GM12801 (cell line): ENCODE results near the gene RALGPS2.

Experiments
- TF ChIP-seq, protein P1 (sequence below): IDR thresholded peaks from one replicate; pipeline ENCODE4 v1.5.1; 2011; ENCODE audit warnings: control low read depth; ENCODE audit not compliant: insufficient read length; ENCODE audit errors: extremely low read depth

RALGPS2 gene

DNA sequence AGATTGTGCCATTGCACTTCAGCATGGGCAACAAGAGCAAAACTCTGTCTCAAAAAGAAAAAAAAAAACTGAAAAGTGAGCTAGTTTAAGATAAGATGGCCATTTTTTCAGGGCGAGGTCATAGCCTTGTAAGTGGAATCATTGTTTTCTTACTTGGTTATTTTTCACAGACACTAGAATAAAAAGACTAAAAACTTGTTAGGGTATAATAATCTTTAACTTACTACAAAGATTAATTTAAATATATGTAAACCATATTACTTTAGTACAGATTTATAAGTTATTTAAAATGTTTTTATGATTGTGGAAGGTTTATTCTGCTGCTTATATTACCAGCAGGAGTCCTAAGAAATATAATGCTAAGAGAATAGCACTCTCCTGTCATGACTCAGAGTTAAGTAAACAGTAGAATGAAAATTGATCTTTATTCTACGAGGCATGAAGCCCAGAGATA, 122.4 kb downstream of the RALGPS2 start:
- TF ChIP-seq, protein P1, sequence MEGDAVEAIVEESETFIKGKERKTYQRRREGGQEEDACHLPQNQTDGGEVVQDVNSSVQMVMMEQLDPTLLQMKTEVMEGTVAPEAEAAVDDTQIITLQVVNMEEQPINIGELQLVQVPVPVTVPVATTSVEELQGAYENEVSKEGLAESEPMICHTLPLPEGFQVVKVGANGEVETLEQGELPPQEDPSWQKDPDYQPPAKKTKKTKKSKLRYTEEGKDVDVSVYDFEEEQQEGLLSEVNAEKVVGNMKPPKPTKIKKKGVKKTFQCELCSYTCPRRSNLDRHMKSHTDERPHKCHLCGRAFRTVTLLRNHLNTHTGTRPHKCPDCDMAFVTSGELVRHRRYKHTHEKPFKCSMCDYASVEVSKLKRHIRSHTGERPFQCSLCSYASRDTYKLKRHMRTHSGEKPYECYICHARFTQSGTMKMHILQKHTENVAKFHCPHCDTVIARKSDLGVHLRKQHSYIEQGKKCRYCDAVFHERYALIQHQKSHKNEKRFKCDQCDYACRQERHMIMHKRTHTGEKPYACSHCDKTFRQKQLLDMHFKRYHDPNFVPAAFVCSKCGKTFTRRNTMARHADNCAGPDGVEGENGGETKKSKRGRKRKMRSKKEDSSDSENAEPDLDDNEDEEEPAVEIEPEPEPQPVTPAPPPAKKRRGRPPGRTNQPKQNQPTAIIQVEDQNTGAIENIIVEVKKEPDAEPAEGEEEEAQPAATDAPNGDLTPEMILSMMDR: no peak

GRCh38 chr1:178849918-178850317, 124.9 kb downstream of the RALGPS2 start:
- TF ChIP-seq, protein P1: no peak

DNA sequence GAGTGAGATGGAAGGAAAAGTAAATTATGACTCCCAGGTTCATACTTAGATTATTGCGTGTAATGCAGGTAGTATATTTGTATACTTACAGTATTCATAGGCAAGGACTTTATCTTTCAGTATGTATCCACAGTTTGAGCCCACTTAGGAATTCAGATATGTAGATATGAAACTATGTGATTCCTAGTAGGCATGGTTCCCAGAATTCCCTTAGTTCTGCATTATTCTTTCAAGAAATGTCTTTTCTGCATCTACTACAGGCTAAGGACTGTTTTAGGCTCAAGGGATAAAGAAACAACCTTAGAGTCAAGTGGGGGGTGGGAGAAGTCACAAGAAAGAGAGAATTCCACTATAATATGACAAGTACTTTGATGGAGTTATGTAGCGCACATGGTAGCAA, 132.1 kb downstream of the RALGPS2 start:
- TF ChIP-seq, protein P1: no peak

GRCh38 chr1:178862416-178862815, 137.4 kb downstream of the RALGPS2 start:
- TF ChIP-seq, protein P1: no peak

GRCh38 chr1:178862864-178863263, 137.8 kb downstream of the RALGPS2 start:
- TF ChIP-seq, protein P1: no peak

GRCh38 chr1:178864326-178864725, 139.3 kb downstream of the RALGPS2 start:
- TF ChIP-seq, protein P1: no peak

DNA sequence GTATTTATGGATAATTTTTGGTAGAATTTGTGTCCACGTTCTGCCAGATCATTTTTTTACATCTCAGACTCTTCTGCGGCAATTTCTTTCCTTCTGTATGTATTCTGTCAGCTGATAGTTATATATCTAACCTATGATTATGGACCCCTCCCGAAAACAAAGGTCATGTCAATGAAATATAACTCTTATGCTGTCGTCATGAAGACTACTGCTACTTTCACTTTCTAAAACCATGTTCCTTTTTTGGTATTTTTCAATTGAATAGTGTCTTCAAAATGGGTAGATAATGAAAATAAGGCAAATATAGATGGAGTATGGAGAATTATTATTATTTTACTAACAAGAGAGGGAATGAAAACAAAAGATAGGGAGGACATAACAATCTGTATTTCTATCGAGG, 142.6 kb downstream of the RALGPS2 start:
- TF ChIP-seq, protein P1: no peak

- TF ChIP-seq, protein P1: no peak
Measured at GRCh38 chr1:178868706-178869105, 143.7 kb downstream of the RALGPS2 start.
